ENCODE data around the gene SETDB1. TPM values are rescaled to one million over a fixed set of nuclear protein-coding genes. Genes with fewer than 3 reads are reported as not detected.

The SETDB1 gene
- polyA plus RNA-seq, 1 of the 3 experiments (the other 2 are of a cell fraction): 29.9 TPM

DNA sequence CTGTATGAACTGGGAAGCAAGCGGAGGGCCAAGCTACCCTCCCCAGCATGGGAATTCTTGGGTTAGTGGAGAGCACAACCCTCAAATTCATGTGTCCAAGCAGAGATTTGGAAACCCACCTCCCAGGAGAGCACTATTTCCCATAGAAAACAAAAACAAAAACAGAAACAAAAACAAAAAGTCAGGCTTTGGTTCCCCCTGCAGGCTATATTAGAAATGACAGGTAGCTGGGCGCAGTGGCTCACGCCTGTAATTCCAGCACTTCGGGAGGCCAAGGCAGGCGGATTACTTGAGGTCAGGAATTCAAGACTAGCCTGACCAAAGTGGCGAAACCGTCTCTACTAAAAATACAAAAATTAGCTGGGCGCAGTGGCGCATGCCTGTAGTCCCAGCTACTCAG is 69.7 kb downstream of the SETDB1 start:
- Histone ChIP-seq H3F3A (replicated peaks; ENCODE audit: insufficient read depth) (no peaks in the 10 kb centered on the region), H3K27ac (ENCODE audit: low read depth in 2 of 2, low read length in 1 of 2) (no peak overlapping the region), H2AFZ (ENCODE audit: low read depth) (no peak overlapping the region), H3K9ac (no peak overlapping the region), H3K9me2 (no peaks in the 10 kb centered on the region), H4K20me1 (ENCODE audit: insufficient read depth) (no peaks in the 10 kb centered on the region), H3K4me2 (no peak overlapping the region), H3K27me3 (ENCODE audit: insufficient read depth) (no peaks in the 10 kb centered on the region), H3K79me2 (ENCODE audit: insufficient read depth) (no peaks in the 10 kb centered on the region), H3K4me3 (ENCODE audit: low read depth in 2 of 2, low read length in 1 of 2) (peak overlapping the region in 1 of 2 experiments; percentile 25; a peak in 1 of 4 replicates), H3K4me1 (ENCODE audit: control insufficient read depth in 1 of 2, insufficient read depth in 2 of 2, low read depth in 1 of 2, low read length in 1 of 2) (no peaks in the 10 kb centered on the region), H3K36me3 (replicated peaks in 1 of 2; ENCODE audit: control insufficient read depth in 1 of 2, insufficient read depth in 2 of 2, low read length in 1 of 2) (peaks cover 0 to 8% of the 10 kb centered on the region in 2 experiments), H3K9me3 (no peaks in the 10 kb centered on the region)
- ChIA-PET CTCF (interaction anchor here (0.6 to 15.9 kb wide), 26 partner anchors 9 to 741 kb away, joined by 3 to 371 read pairs (median 4); partner anchors contain the start of genes ANXA9, C1orf56, CERS2 and MINDY1), POLR2A (no interaction called here)
- peak; percentile 43 for DNase-seq
- WGBS (ENCODE audit: low lambda C conversion rate): 41% methylated on average over 9 of the region's 9 CpGs
- TF ChIP-seq, protein P1, sequence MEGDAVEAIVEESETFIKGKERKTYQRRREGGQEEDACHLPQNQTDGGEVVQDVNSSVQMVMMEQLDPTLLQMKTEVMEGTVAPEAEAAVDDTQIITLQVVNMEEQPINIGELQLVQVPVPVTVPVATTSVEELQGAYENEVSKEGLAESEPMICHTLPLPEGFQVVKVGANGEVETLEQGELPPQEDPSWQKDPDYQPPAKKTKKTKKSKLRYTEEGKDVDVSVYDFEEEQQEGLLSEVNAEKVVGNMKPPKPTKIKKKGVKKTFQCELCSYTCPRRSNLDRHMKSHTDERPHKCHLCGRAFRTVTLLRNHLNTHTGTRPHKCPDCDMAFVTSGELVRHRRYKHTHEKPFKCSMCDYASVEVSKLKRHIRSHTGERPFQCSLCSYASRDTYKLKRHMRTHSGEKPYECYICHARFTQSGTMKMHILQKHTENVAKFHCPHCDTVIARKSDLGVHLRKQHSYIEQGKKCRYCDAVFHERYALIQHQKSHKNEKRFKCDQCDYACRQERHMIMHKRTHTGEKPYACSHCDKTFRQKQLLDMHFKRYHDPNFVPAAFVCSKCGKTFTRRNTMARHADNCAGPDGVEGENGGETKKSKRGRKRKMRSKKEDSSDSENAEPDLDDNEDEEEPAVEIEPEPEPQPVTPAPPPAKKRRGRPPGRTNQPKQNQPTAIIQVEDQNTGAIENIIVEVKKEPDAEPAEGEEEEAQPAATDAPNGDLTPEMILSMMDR (IDR thresholded peaks at IDR 0.05): peak; percentile 86
- peak; percentile 60 for TF ChIP-seq RAD21 (IDR thresholded peaks at IDR 0.05; ENCODE audit: low read length)
- no peak for TF ChIP-seq EP300 (IDR thresholded peaks at IDR 0.05; ENCODE audit: borderline replicate concordance in 1 of 2, low read depth in 1 of 2, low read length in 1 of 2)

GRCh38 chr1:150997126-150997872 is 71.1 kb downstream of the SETDB1 start:
- Histone ChIP-seq H3K79me2 (ENCODE audit: insufficient read depth) (no peaks in the 10 kb centered on the region), H3K4me3 (ENCODE audit: low read depth in 2 of 2, low read length in 1 of 2) (no peak overlapping the region), H3K4me2 (no peak overlapping the region), H3K9me3 (no peaks in the 10 kb centered on the region), H2AFZ (ENCODE audit: low read depth) (no peak overlapping the region), H3K9ac (no peak overlapping the region), H3K4me1 (ENCODE audit: control insufficient read depth in 1 of 2, insufficient read depth in 2 of 2, low read depth in 1 of 2, low read length in 1 of 2) (no peaks in the 10 kb centered on the region), H3K27ac (ENCODE audit: low read depth in 2 of 2, low read length in 1 of 2) (no peak overlapping the region), H3K27me3 (ENCODE audit: insufficient read depth) (no peaks in the 10 kb centered on the region), H3K9me2 (no peaks in the 10 kb centered on the region), H3F3A (replicated peaks; ENCODE audit: insufficient read depth) (no peaks in the 10 kb centered on the region), H3K36me3 (replicated peaks in 1 of 2; ENCODE audit: control insufficient read depth in 1 of 2, insufficient read depth in 2 of 2, low read length in 1 of 2) (peaks cover 0 to 11% of the 10 kb centered on the region in 2 experiments), H4K20me1 (ENCODE audit: insufficient read depth) (no peaks in the 10 kb centered on the region)
- TF ChIP-seq USF1 (IDR thresholded peaks at IDR 0.05; ENCODE audit: borderline replicate concordance, low read depth) (no peak), MXI1 (IDR thresholded peaks at IDR 0.05; ENCODE audit: low read depth, low read length) (no peak), ELF1 (IDR thresholded peaks at IDR 0.05) (no peak), JUND (IDR thresholded peaks at IDR 0.05) (no peak), FOXJ3 (CRISPR knock-in tag; IDR thresholded peaks at IDR 0.05) (no peak), EP300 (IDR thresholded peaks at IDR 0.05; ENCODE audit: borderline replicate concordance in 1 of 2, low read depth in 1 of 2, low read length in 1 of 2) (no peak), POLR2AphosphoS5 (IDR thresholded peaks at IDR 0.05; ENCODE audit: low read depth, low read length) (no peak), GABPA (IDR thresholded peaks at IDR 0.05; ENCODE audit: low read depth) (no peak), EZH2phosphoT487 (IDR thresholded peaks at IDR 0.05; ENCODE audit: borderline replicate concordance, low read depth) (no peak), MAX (IDR thresholded peaks at IDR 0.05; ENCODE audit: low read depth) (no peak)
- CTCF ChIA-PET: interaction anchor here (0.6 to 15.9 kb wide), 5 partner anchors 8 to 717 kb away, joined by 3 to 371 read pairs (median 11); partner anchors contain the start of genes ANXA9, CERS2, MINDY1 and SETDB1
- POLR2A ChIA-PET: no interaction called here
- DNase-seq: no peak
- 91% methylated on average over 12 of the region's 20 CpGs for WGBS (ENCODE audit: low lambda C conversion rate)
